ENCODE results near the gene RIIAD1.
"Not testable (repeated sequence)": the region's sequence is repeated elsewhere in the genome, so short reads cannot be mapped to it uniquely, and the experiment has no call there.

Gene RIIAD1
- total RNA-seq, result 0 reads per million in 2 donors

- DNase-seq, result peak in 3 of 5 experiments; percentile 15 to 65 (median 20)
These were observed at the start of gene RIIAD1 for GRCh38 chr1:151720974-151721787. TSS of gene RIIAD1 (plus strand) at chr1:151721522. CDS start at chr1:151721537, 15 bp downstream.

GRCh38 chr1:151673407-151673806, 47.9 kb upstream of the RIIAD1 start:
- no peak for DNase-seq

DNA sequence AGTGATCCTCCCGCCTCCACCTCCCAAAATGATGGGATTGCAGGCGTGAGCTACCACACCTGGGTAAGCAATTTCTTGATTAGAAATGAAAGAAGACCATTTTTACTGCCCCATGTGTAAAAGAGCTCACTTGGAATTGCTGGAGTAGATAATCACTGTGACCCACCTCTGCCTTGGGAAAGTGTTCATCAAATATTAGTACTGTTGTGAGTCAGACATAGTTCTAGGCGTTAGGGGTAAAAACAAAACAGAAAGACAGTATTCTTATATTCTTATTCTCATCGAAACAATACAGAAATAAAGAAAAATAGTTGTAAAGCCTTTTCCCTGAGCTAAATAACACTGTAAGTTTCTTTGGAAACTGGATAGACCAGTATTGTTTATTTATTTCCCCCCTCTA, 40.9 kb upstream of the RIIAD1 start:
- no peak for DNase-seq

GRCh38 chr1:151680826-151681225, 40.5 kb upstream of the RIIAD1 start:
- DNase-seq, result no peak

- no peak for DNase-seq
These were observed 39.4 kb upstream of the RIIAD1 start for GRCh38 chr1:151681923-151682322.

- not testable (repeated sequence) for DNase-seq
These were observed 38.4 kb upstream of the RIIAD1 start for GRCh38 chr1:151682901-151683300.

- no peak for DNase-seq
These were observed 37.2 kb upstream of the RIIAD1 start for GRCh38 chr1:151684128-151684527.

DNA sequence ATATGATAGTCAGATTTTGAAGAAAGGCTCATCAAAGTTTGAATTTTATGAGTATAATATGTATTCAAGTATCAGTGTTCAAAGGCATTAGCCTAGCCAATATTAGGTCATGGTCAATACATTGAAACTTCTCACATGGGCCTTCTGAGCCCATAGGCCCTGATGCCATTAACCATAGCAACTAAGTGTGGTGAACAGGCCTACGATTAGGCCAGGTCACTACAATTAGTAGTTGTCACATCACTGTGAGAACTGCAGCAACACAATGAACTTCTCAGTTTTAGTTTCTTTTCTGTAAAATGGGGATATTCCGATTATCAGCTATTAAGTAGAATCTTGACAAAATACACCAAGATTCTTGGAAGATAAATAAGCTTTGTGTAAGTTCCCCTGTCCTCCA, 34.8 kb upstream of the RIIAD1 start:
- DNase-seq, result no peak

- DNase-seq, result no peak
These were observed 31.8 kb upstream of the RIIAD1 start for GRCh38 chr1:151689494-151689893.

- DNase-seq, result no peak
These were observed 29.1 kb upstream of the RIIAD1 start for GRCh38 chr1:151692226-151692625.

GRCh38 chr1:151693057-151693651, 28.2 kb upstream of the RIIAD1 start:
- no peak for DNase-seq

GRCh38 chr1:151701515-151701914, 19.8 kb upstream of the RIIAD1 start:
- no peak for DNase-seq

DNA sequence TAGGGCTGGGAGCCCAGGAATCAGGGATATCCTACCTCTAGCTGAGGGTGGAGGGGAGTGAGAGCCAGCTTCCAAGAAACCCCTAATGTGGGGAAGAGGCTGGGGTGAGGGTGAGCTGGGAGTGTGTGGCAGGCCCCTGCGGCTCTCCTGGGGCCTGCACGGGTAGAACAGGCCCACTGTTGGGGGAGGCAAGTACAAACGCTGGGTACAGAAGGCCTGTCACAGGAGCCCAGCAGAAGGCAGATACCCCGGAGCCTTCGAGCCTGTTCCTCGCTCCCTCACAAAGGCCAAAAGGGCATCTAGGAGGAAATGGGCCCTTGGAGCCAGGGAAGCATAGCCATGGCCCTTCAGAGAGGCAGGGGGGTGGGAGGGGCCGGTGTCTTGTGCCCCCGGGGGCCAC, 18.4 kb upstream of the RIIAD1 start:
- no peak for DNase-seq

GRCh38 chr1:151703813-151704212, 17.5 kb upstream of the RIIAD1 start:
- no peak for DNase-seq

- no peak for DNase-seq
These were observed 17.1 kb upstream of the RIIAD1 start for GRCh38 chr1:151704246-151704645.

DNA sequence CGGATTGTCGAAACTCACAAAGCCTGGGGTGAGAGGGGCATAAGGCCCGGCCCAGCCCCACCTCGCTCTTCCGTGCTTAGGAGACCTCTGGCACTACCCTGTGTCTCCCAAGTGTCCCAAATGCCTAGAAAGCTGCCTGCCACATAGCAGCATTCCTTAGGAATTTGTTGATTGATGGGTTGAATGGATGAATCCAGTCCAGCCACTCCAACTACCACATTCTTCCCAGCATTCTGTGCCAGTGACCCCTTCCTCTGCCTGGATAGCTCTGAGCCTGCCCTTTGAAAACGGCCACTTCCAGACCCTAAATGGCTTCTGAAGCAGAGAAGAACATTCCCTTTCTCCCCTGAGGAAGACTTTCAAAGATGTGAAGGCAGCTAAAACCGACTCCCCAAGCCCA, 16.2 kb upstream of the RIIAD1 start:
- no peak for DNase-seq

- no peak for DNase-seq
These were observed 15.4 kb upstream of the RIIAD1 start for GRCh38 chr1:151705753-151706463.

- no peak for DNase-seq
These were observed 14.6 kb upstream of the RIIAD1 start for GRCh38 chr1:151706464-151707415.

GRCh38 chr1:151707541-151708065, 13.7 kb upstream of the RIIAD1 start:
- no peak for DNase-seq

- DNase-seq, result no peak
These were observed 12.4 kb upstream of the RIIAD1 start for GRCh38 chr1:151708891-151709290.

DNA sequence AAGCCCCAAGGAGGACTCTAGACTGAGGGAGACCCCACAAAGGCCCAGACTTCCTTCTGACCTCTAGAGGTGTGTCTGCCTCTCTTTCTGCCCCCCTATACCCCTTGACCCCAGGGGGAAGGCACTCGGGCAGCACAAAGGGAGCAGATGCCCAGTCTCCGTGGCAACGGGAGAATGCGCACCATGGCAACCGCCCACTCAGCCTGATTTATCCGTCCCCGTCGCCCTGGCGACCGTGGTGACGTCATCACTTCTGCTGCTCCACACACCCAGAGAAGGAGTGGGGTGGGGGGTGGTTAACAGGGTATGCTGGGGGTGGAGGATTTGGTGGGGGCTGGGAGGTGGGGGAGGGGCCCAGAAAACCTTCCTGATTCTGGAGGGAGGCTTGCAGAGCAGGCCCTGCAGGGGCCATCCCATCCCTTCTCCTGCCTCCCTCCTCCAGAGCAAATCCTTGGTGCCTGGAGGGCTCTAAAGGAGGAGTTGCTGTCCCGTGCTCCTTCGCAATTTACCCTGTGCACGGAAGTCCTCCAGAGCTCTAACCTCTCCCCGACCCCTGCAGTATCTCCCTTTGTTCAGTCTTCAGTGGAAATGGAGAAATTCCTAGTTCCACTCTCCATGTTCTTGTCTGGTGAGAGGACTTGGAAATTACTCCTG, 11.0 kb upstream of the RIIAD1 start:
- peak in 2 of 5 experiments; percentile 21 to 43 for DNase-seq

Data from T-helper 2 cell (primary cell).